ENCODE results near the gene ARHGEF3.

DNA sequence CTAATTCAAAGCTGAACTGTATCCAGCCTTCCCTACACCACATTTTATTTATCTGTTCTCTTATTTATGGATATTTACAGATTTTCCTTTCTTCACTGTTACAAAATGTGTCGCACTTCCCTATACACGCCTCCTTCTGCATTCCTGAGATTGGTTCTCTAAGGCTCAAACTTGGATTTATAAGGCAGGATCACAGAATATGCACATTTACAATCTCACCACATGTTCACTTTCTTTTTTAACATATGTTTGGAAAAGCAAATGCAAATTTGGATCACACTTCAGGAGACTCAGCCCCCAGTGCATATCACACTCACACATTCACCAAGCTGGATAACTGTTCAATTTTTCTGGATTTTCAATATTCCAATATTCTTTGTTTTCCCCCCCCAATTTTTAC, 31.8 kb upstream of the ARHGEF3 start:
- TF ChIP-seq EZH2phosphoT487 (IDR thresholded peaks at IDR 0.05) (no peak), EZH2 (IDR thresholded peaks at IDR 0.05) (no peak)
- TF ChIP-seq, protein P1, sequence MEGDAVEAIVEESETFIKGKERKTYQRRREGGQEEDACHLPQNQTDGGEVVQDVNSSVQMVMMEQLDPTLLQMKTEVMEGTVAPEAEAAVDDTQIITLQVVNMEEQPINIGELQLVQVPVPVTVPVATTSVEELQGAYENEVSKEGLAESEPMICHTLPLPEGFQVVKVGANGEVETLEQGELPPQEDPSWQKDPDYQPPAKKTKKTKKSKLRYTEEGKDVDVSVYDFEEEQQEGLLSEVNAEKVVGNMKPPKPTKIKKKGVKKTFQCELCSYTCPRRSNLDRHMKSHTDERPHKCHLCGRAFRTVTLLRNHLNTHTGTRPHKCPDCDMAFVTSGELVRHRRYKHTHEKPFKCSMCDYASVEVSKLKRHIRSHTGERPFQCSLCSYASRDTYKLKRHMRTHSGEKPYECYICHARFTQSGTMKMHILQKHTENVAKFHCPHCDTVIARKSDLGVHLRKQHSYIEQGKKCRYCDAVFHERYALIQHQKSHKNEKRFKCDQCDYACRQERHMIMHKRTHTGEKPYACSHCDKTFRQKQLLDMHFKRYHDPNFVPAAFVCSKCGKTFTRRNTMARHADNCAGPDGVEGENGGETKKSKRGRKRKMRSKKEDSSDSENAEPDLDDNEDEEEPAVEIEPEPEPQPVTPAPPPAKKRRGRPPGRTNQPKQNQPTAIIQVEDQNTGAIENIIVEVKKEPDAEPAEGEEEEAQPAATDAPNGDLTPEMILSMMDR (IDR thresholded peaks at IDR 0.05), result no peak

All from neural progenitor cell (in vitro differentiated cells).